GM19023 (cell line): ENCODE results near the gene MYPN.
"Not testable (repeated sequence)": the region's sequence is repeated elsewhere in the genome, so short reads cannot be mapped to it uniquely, and the experiment has no call there.

ENCODE experiments used
- ATAC-seq: cut with Tn5 transposase; IDR thresholded peaks from one replicate; pipeline ENCODE4 v1.9.1; 2021; ENCODE audit warnings: mild to moderate bottlenecking, moderate library complexity; ENCODE audit not compliant: unreplicated experiment

MYPN gene

DNA sequence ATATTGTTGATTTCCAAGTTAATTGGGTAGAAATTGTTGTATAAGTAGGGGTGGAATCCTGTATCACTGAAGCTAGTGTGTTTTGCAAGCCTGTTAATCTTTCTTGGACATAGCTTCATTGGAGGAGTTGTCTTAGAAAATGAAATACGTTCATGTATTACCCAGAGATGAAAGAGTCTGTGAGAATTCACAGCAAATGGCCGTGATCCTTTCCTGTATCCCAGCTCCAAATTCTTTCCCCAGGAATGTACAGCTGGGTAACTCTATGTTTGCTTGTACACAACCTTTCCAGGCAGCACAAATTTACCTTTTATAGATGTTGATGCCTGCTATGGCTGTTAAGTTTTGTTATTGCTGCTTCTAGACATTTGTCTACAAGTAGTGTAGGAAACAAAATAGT, 18.7 kb downstream of the MYPN start:
- ATAC-seq, result no peak

DNA sequence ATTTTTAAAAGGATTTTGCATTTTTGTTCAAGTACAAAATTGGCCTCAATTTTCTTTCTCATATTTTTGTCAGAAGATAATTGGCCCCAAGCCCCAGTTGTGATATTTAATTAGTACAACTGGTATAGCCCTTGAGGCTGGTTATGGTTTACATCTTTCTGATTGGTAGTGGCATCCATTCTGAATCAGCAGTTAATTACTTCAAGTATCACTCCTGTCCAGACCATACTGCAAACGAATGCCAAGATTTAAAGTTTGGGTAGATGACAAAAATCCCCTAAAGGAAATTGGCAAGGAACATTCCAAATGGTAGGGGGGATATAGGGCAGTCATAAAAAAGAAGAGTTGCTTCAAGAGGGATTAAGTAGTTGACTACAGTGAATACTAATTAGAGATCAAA, 23.1 kb downstream of the MYPN start:
- no peak for ATAC-seq

DNA sequence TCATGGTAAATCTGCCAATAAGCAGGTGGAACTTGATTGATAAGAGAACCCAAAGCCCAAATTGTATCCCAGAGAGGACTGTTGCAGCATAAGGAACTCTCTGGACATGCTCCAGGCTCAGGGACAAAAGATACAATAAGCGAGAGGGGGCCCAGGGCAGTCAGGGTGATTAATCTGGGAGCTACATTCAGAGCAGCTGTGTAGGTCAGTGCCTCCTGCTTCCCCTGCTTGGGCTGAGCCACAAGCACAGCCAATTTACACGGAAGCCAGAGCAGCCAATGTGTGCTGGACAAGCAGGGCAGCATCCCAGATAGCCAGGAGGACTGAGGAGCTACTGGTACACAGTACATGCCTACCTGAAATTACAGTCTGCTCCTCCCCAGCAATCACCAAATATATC, 24.2 kb downstream of the MYPN start:
- ATAC-seq, result no peak

DNA sequence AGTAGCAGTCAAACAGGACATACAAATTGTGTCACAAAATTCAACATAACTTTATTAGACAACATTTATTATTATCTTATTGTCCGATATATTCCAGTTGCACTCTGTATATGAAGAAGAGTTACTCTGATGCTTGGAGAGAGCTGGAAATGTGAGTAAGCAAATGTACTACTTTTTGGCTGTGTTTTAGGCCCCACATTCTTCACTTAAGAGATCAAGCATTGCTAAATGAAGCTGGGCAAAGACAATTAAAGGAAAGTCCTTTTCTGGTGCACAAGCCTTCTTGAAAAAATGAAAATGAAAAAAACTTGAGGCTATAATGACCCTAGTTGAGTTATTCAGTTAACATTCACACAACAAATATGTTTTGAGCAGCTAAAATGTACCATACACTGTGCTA, 26.1 kb downstream of the MYPN start:
- no peak for ATAC-seq

DNA sequence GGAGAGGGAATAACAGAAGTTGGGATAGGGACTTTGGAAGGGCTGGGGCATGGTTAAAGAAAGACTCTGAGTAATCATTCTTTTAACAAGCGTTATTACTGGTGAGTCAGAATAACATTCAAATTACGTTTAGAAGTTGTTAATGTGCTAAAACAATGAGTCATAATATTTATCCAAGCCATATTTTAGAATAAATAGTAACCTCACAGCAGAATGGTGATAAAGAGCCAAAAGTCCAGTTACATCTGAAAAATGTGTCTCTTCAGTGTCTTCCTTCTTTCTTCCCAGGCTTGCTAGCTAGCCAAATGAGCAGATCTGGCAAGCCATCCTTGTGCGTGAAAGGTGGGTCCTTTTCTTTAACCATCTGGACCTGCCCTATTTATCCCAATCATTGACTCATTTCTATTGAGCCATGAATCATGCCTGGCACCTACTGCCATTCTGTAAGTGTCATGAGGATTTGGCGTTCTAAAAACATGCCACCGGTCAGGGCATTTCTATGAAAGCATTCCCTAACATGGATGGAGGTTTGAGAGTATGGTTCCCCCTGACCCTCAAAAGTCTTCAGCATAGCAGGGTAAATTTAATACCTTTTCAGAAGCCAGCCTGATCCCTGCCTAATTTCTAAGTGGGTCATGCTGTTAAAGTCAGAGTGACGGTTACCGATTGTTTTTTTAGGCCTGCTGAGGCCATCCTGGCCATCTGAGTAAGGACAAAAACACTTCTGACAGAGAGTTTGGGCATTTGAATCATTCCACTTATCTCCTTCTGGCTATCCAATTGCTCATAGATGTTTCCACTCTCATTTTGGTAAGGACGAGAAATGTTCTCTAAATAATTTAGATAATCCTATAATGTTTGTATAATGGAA, 26.9 kb downstream of the MYPN start:
- no peak for ATAC-seq

DNA sequence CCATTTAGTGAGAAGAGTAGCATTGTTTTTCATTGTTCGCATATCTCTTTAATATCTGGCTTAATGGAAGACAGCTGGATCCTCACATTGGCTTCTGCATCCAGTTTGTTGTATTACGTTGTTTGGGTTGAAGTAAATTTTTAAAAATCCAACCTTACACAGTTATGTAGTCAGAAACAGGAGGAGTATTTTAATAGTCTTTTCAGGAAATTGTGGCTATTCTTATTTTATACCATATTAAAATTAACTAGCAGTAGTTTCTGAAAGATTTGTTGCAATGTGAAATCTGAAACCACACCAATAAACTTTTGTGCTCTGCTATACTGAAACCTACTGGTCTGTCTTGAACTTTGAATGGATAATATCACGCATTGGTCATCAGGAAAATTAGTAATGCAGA, 27.9 kb downstream of the MYPN start:
- no peak for ATAC-seq

DNA sequence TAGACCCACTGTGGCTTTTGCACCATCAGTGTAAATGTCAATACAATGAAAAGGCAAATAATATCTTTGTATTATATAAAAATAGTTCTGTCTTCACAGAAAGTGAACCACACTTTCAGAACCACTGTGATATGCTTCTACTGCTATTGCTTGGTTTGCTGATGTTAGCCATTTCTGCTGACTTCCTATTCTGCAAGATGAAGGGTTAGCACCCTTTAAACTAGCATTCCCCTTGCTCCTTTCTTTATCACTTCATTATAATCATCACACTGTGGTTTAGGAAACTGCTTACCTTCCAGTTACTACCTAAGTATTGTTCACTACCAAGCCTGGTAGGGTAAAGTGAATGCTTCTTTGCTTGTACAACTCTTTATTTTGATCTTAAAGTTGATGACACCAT, 29.2 kb downstream of the MYPN start:
- no peak for ATAC-seq

DNA sequence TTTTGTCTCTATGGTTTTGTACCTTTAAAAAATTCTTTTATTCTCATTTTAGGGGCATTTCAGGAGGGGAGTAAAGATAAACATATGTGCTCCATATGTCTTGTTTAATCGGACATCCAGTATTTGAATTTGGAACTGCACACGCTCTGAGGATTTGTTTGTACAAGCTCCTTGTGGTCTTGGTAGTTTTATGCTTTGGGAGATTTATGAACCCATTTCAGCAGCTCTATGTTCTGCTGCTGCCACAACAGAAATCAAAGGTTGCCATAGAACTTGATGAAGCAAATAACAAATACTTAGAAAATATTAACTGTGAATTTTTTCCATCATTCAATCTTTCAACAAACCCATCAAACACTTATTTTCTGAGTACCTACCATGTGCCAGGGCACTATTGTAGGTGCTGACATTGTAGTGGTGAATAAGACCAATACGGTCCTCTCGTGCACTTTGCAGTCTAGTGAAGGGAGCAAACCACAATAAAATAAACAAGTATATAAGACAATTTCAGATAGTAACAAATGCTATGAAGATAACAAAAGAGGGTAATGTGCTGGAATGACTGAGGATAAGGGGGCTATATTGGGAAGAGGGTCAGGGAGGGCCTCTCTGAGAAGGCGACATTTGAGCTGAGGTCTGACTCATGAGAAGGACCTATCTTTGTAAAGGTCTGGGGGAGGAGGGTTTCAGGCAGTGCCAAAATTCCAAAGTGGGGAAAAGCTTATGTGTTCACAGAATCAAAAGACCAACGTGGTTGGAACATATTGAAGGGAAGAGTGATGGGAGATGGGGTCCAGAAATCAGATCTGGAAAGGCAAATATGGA, 30.4 kb downstream of the MYPN start:
- ATAC-seq, result no peak

DNA sequence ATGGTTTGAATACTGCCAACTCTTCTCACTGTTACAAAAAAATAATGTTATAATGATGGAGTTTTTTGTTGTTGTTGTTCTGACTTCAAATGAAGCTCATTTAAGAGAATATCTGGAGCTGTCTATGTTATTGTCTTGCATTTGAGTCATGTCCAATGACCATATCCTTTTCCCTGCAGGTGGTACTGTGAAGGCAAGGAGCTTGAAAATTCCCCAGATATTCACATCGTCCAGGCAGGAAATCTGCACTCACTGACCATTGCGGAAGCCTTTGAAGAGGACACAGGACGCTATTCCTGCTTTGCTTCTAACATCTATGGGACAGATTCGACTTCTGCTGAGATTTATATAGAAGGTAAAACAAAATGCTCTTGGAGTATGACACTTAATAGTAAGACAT, 33.5 kb downstream of the MYPN start:
- ATAC-seq, result no peak

DNA sequence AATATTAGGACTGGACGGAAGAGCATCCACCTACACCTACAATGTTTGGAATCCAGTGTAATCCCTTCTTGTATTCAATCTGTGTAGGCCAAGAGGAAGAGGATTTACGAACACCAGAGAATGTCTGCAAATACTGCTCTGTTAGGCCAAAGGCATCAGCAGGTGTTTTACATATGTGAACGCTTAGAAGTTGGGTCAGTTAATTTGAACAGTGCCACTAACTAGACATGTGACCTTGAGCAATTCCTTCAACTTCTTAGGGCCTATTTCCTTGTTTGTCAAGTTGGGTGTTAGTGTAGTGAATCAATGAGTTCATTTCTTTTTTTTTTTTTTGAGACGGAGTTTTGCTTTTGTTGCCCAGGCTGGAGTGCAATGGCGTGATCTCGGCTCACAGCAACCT, 35.4 kb downstream of the MYPN start:
- ATAC-seq, result no peak

DNA sequence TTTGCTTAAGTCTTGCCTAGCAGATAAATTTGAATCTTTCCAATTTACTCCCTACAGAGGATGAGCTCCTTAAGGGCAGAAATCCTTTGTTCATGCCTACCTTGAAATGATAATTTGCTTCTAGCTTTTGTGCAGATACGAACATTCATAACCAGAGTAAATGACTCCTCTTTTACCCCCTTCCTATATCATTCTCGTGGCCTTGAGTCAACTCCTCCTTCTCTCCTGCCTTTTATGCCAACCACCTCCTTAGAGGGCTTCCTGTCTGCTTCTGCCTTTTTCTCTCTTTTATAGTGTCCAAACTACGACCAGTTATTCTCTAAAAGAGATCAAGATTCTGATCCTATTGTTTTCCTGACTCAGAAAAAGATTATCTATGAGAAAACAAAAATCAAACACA, 36.4 kb downstream of the MYPN start:
- ATAC-seq, result no peak

DNA sequence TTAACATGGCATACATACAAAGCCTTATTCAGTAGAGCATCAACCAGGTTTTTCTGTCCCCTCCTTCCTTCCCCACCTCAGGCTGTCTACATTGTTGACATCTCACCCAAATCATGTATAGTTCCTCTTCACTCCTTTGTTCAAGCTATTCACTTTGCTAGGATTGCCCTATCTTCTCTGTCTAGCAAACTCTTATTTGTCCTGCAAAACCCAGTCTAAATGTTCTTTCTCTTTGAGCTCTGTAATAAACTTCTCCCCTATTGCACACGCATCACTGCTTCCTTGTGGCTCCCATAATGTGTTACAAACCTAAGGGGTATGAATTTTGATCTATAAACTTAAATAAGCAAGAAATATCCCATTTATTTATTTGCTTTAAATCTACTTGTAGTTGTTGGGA, 36.8 kb downstream of the MYPN start:
- no peak for ATAC-seq

DNA sequence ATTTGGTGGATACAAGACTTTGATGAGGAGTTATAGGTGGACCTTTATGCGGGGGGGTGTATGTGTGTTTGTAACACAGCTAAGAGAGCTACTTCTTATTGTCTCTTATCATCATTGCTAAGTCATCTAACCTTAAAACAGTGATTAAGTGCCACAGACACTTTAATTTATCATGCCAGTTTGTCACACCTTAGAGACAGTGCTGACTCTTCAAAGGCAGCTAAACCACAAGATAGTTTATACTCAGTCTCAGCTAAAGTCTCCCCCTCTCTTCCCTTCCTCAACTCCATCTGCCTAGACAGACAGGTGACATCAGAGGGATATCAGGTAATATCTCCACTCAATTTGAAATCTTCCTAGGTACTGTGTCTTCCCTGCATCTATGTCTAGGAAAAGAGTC, 42.2 kb downstream of the MYPN start:
- ATAC-seq, result no peak

DNA sequence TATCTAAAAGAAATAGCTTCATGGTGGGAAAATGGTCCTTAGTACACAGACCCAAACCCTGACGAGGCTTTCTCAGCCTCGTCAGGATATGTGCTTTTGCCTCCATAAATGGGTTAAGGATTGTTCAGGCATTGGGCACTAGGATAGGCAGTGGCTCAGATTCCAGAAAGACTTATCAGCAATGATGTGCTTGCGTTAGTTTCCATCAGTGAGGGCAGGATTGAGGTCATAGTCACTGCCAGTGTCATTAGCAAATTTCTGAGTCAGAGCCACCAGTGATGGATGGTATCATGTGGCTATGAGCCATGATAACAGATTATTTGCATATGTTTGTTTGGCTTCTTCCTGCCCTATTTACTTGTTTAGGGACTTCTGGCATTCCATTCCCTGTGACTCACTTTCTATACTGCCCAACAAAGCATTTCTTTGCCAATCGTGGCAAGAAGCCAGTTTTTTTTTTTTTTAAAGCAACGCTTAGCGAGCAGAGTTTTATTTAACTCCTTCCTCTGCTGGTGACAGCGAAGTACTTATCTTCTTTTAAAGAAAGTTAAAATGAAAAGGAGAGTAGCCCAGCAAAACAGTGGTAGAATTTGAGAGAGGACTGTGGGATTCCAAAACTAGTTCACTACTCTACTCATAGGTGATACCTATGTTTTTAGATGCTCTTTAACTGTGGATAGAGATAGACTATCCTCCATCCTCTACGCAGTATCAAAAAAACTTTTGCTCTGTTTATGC, 44.4 kb downstream of the MYPN start:
- no peak for ATAC-seq

DNA sequence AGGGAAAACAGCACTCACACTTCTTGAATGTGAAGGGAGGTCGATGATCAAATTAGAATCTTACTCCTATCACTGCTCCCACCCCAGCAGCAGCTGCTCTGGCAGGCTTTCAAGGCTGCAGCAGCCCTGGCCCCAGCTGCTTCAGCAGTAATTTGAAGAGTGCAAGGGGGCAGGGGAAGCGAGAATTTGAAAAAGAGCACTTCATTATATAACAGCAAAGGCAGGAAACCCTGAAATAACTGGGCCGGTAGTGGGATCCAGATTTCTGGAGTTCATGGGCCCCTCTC, 44.9 kb downstream of the MYPN start:
- no peak for ATAC-seq

DNA sequence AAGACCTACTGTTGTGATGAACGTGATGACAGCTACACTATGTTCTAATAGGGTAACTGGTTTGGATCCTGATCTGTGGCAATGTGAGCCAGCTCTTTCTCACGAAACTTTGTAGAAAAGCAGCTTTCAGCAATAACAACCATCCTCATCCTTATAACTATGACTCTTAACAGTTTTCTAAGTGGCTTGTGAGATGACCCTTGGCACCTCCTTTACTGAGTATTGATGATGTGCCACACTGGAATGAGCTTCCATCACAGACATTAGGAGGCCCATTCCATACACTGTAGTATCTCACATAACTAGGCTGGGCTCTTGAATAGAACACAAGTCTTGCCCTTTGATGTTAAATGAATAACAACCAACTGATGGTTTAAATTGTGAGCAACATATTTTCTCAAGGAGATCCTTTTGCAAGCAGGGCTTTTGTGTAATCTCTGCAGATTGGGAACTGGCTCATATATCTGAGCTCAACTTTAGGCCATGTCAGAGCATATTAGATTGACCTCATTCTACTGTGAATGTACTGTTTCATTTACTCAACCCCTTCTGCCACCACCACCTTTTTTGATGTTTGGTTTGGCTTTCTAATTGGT, 46.4 kb downstream of the MYPN start:
- ATAC-seq, result no peak

DNA sequence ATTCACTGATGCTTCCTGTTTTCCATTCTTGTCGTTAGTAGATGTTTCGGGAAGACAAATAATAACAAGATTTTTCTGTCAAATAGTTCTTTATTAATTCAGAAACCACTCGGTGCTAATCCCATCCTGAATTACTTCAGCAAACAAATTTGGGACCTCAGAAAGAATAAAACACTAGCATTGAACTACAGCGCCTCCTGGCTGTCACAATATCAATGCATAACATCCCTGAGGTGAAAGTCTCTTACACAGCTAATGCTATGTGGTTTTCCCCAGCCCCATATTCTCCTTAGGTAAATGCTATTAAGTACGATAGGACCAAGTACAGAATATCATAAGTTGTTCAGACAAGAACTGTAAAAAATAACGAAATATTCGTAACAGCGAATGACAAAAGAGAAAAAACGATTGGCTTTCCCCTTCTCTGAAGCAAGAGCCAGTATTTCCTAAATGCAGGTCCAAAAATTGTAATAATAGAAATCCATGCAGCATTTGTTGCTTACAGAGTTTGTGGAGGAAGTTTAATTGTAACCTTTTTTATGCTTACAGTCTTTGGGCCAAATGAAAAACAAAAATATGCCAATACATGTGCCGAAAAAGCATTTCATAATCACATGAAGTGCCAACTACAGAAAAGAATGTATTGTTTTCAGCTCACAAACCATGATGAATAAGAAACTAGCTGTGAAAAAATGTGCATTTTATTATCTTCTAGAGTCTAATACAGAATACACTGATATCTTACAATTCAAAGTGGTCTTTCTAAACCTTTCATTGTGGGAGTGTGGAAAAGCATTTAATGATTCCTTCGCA, 47.3 kb downstream of the MYPN start:
- ATAC-seq, result no peak

DNA sequence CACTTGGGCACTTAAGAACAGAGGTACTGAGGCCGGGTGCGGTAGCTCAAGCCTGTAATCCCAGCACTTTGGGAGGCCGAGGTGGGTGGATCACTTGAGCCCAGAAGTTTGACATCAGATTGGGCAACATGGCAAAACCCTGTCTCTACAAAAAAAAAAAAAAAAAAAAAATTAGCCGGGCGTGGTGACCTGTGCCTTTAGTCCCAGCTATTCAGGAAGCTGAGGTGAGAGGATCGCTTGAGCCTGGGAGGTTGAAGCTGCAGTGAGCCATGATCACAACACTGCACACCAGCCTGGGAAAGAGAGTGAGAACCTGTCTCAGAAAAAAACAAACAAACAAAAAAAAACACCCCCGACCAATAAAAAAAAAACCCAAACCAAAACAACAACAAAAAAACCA, 48.2 kb downstream of the MYPN start:
- ATAC-seq, result not testable (repeated sequence)

DNA sequence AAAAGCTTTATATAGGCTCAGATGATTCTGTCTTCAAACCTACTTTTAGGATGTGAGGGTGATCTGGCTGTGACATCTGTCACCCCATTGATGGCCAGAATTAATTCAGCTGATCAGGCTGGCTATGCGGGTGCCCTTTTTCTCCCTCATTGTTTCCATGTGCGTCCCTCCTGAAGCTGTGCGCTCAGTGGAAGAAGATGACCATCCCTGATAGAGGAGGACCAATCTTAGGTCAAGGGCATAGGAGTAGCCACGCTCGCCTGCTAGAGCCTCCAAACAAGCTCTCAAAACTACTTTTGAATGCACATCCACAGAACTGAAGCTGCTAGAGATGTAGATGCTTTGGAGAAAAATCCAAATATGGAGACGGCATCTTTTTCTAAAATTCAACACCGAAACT, 48.7 kb downstream of the MYPN start:
- no peak for ATAC-seq

DNA sequence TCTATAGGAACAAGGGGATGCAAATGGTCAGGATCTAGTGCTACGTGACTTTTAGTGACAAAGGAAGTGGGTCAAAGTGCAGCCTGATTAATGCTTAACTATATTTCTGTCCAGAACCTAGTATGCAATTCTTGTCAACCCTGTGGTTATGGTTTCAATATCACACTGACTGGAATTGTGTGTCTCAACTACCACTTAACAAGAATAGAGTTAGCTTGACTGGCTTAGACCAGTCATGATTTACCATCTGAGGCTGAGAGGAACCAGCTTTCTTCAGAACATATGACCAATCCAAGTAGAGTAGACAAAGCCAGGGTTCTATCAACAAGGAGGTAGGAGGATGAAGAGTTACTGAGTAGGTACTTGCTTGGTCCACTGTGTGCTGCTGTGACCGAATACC, 54.4 kb downstream of the MYPN start:
- peak; percentile 96 for ATAC-seq

DNA sequence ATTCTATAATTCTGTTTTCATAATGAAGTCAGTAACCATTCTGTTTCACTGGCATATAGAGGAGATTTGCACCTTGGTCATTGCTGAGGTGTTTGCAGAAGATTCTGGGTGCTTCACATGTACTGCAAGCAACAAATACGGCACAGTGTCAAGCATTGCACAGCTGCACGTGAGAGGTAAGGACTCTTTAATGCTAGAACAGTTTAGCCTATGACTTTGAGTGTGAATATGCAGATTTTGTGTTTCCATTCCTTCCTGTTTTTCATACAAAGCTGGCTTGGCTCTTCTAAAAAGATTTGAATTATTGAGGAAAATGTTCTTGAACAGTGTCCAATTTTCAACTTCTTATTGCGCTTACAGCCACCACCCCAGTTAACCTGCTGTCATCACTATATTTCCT, 56.4 kb downstream of the MYPN start:
- no peak for ATAC-seq
